Effector memory CD8-positive, alpha-beta T cell (primary cell): ENCODE measurements around the gene HDAC8.
"Not testable (repeated sequence)": the region's sequence is repeated elsewhere in the genome, so short reads cannot be mapped to it uniquely, and the experiment has no call there.

Experiments
- ATAC-seq: fragments of 150-1000 bp; cut with Tn5 transposase; replicated peaks from 2 replicates; pipeline ENCODE4 v1.10.0; 2021; ENCODE audit warnings: mild to moderate bottlenecking, moderate library complexity
- DNase-seq, 3 experiments: peaks; one replicate each; pipeline ENCODE4 v3.0.0; 2021
- H3K27ac Mint-ChIP-seq, 2 donors: one replicate each; pipeline ENCODE4 v1.8.0; 2022; ENCODE audit warnings: mild to moderate bottlenecking in 2 of 2, mixed read lengths in 2 of 2, moderate library complexity in 2 of 2
- H3K27me3 Mint-ChIP-seq, 2 donors: one replicate each; pipeline ENCODE4 v1.8.0; 2022; ENCODE audit warnings: mixed read lengths in 2 of 2
- H3K36me3 Mint-ChIP-seq: one replicate; pipeline ENCODE4 v1.8.0; 2022; ENCODE audit warnings: mild to moderate bottlenecking, moderate library complexity, mixed read lengths; ENCODE audit not compliant: insufficient read depth
- H3K4me1 Mint-ChIP-seq, 2 donors: one replicate each; pipeline ENCODE4 v1.8.0; 2022; ENCODE audit warnings: low read depth in 2 of 2, mixed read lengths in 2 of 2
- H3K4me3 Mint-ChIP-seq, 2 donors: one replicate each; pipeline ENCODE4 v1.8.0; 2022; ENCODE audit warnings: mild to moderate bottlenecking in 2 of 2, mixed read lengths in 2 of 2, moderate library complexity in 2 of 2
- H3K9me3 Mint-ChIP-seq, 2 donors: one replicate each; pipeline ENCODE4 v1.8.0; 2022; ENCODE audit warnings: mixed read lengths in 2 of 2
- total RNA-seq, 9 experiments: gene quantifications; one replicate each; lab custom pipeline; 2026; lab: John Stamatoyannopoulos, UW

The HDAC8 gene
- 8.1 to 37.6 (median 11.0) reads per million in 9 experiments for total RNA-seq

- ATAC-seq = peak; percentile 92
These were observed at the start of gene HDAC8 for GRCh38 chrX:72572248-72573157. HDAC8 (minus strand) TSS chrX:72572843; CDS start chrX:72572761, 82 bp downstream.

GRCh38 chrX:72621625-72622485 is 49.2 kb upstream of the HDAC8 start:
- Mint-ChIP-seq H3K27me3 (peaks cover 0 to 3% of the 10 kb centered on the region in 2 donors), H3K9me3 (peaks cover 0 to 3% of the 10 kb centered on the region in 2 donors), H3K36me3 (peaks cover 3% of the 10 kb centered on the region), H3K27ac (no peak overlapping the region), H3K4me1 (peaks cover 0 to 3% of the 10 kb centered on the region in 2 donors), H3K4me3 (no peak overlapping the region)
- no peak for DNase-seq
- ATAC-seq = no peak

More at GRCh38 chrX:72572248-72573157, at the start of gene HDAC8:
- peak; percentile 31 to 42 (median 36) for DNase-seq
- Mint-ChIP-seq H3K36me3 (peaks cover 8% of the 10 kb centered on the region), H3K4me1 (peaks cover 4% of the 10 kb centered on the region in 2 donors), H3K9me3 (no peaks in the 10 kb centered on the region), H3K27ac (peak within 1 kb of the TSS; percentile 87 to 97), H3K27me3 (peaks cover 0 to 5% of the 10 kb centered on the region in 2 donors), H3K4me3 (peak within 1 kb of the TSS; percentile 97)

DNA sequence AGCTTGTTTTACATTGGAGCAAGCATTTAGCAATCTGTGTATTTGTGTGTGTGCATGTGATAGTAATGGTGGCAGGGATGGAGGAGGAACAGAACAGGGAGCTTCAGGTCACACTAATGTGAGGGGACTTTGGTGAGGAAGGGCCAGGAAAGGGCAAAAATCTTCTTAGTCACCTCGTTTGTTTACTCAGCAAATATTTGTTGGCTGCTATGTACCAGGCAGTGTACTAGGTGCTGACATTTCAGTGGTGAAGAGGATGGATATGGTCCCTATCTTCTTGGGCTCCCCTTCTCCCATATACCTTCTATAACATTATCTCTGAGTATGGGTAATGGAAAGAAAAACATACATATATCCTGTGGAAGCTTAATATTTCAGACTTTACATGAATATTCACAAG is 48.5 kb upstream of the HDAC8 start:
- DNase-seq (no peak), ATAC-seq (no peak)
- peaks cover 3% of the 10 kb centered on the region for H3K36me3 Mint-ChIP-seq
- H3K27ac Mint-ChIP-seq = no peak overlapping the region
- H3K4me1 Mint-ChIP-seq = peaks cover 0 to 3% of the 10 kb centered on the region in 2 donors
- peaks cover 0 to 5% of the 10 kb centered on the region in 2 donors for H3K27me3 Mint-ChIP-seq
- no peak overlapping the region for H3K4me3 Mint-ChIP-seq
- H3K9me3 Mint-ChIP-seq = peaks cover 0 to 3% of the 10 kb centered on the region in 2 donors

DNA sequence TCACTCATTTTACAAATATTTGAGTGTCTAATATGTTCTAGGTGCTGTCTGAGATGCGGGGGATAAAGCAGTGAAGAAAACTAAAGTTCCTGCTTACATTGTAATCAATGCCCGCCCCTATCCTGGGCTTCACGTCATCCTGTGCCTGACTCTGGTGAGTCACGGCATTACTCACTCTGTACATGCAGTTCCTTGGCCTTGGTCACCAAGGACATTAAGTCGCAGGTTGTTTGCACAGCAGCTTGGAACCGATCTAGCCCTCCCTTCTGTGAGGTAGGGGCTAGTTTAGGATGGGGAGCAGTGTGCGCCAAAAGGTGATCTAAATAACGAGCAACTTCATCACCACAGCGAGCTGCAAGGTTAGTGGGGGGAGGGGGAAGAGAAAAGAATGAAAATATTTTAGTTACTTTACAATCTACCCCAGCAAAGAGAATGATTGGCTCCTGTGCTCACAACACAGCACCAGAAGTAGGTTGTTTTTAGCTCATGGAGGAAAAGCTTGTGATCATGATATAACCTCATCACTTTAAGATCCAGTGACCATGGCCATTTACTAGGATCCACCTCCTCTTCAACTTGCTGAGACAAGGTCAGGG is 48.0 kb upstream of the HDAC8 start:
- H3K27ac Mint-ChIP-seq = peak overlapping the region in 1 of 2 donors; percentile 5
- peaks cover 0 to 3% of the 10 kb centered on the region in 2 donors for H3K9me3 Mint-ChIP-seq
- H3K4me1 Mint-ChIP-seq = peaks cover 0 to 3% of the 10 kb centered on the region in 2 donors
- ATAC-seq (peak; percentile 37), DNase-seq (peak in 1 of 3 experiments; percentile 1)
- H3K36me3 Mint-ChIP-seq = peaks cover 3% of the 10 kb centered on the region
- H3K4me3 Mint-ChIP-seq = peak overlapping the region; percentile 42 to 50
- H3K27me3 Mint-ChIP-seq = peaks cover 0 to 5% of the 10 kb centered on the region in 2 donors

DNA sequence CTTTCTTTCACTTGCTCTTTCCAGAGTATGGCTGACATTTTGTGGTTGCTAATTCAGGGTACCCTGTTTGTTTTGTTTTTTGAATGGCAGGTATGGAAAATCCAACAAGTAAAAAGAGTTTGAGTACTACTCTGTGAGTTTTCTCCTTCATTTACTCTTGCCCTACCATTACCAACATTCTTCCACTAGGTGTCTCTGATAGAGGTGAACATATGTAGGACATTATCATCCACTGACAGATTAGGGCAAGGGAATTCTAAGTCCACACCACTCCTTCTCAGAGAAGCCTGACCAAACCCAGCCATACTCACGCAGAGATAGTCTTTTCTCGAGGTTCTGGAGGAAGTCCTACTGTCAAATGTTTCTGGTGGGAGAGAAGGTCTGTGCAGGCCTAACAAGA is 36.7 kb upstream of the HDAC8 start:
- H3K27me3 Mint-ChIP-seq = no peaks in the 10 kb centered on the region
- no peak overlapping the region for H3K27ac Mint-ChIP-seq
- H3K36me3 Mint-ChIP-seq = no peaks in the 10 kb centered on the region
- DNase-seq (no peak), ATAC-seq (no peak)
- no peaks in the 10 kb centered on the region for H3K4me1 Mint-ChIP-seq
- H3K9me3 Mint-ChIP-seq = no peaks in the 10 kb centered on the region
- H3K4me3 Mint-ChIP-seq = no peak overlapping the region

- Mint-ChIP-seq H3K4me3 (no peak overlapping the region), H3K36me3 (no peaks in the 10 kb centered on the region), H3K9me3 (no peaks in the 10 kb centered on the region), H3K27ac (peak overlapping the region in 1 of 2 donors; percentile 44), H3K27me3 (no peaks in the 10 kb centered on the region), H3K4me1 (no peaks in the 10 kb centered on the region)
- no peak for DNase-seq
- ATAC-seq = no peak
These were observed 32.1 kb upstream of the HDAC8 start for GRCh38 chrX:72604705-72605104.

DNA sequence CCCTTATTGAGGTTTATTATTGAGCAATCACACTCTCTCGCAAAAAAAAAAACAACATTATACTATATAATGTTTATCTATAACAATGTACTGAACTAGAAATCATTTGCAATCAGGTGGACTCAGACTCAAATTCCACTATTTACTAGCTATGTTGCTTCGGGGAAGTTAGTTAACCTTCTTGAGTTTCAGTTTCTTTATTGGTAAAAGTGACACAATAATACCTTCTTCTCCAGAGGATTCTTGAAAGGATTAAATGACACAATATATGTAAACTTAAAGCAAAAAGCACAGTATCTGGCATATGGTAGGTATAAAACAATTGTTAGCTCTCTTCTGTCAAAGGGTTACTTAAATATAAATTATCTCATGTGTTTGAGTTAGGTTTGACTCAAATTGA is 31.5 kb upstream of the HDAC8 start:
- DNase-seq = no peak
- no peak for ATAC-seq
- Mint-ChIP-seq H3K9me3 (no peaks in the 10 kb centered on the region), H3K36me3 (no peaks in the 10 kb centered on the region), H3K27me3 (no peaks in the 10 kb centered on the region), H3K27ac (peak overlapping the region in 1 of 2 donors; percentile 44), H3K4me3 (no peak overlapping the region), H3K4me1 (no peaks in the 10 kb centered on the region)

DNA sequence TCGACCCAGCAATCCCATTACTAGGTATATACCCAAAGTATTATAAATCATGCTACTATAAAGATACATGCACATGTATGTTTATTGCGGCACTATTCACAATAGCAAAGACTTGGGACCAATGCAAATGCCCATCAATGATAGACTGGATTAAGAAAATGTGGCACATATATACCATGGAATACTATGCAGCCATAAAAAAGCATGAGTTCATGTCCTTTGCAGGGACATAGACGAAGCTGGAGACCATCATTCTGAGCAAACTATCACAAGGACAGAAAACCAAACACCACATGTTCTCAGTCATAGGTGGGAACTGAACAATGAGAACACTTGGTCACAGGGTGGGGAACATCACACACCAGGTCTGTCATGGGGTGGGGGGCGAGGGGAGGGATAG is 18.4 kb upstream of the HDAC8 start:
- DNase-seq, H3K4me1 Mint-ChIP-seq, H3K4me3 Mint-ChIP-seq, H3K9me3 Mint-ChIP-seq, H3K27me3 Mint-ChIP-seq, ATAC-seq, H3K36me3 Mint-ChIP-seq, H3K27ac Mint-ChIP-seq: not testable (repeated sequence)

GRCh38 chrX:72584163-72584562 is 11.5 kb upstream of the HDAC8 start:
- no peak overlapping the region for H3K4me3 Mint-ChIP-seq
- no peaks in the 10 kb centered on the region for H3K4me1 Mint-ChIP-seq
- H3K27me3 Mint-ChIP-seq = peaks cover 0 to 7% of the 10 kb centered on the region in 2 donors
- DNase-seq (no peak), ATAC-seq (no peak)
- no peaks in the 10 kb centered on the region for H3K9me3 Mint-ChIP-seq
- no peaks in the 10 kb centered on the region for H3K36me3 Mint-ChIP-seq
- H3K27ac Mint-ChIP-seq = no peak overlapping the region

- Mint-ChIP-seq H3K27me3 (peaks cover 0 to 5% of the 10 kb centered on the region in 2 donors), H3K9me3 (no peaks in the 10 kb centered on the region), H3K36me3 (peaks cover 4% of the 10 kb centered on the region), H3K27ac (no peak overlapping the region), H3K4me1 (peaks cover 4% of the 10 kb centered on the region in 2 donors), H3K4me3 (no peak overlapping the region)
- ATAC-seq = no peak
- no peak for DNase-seq
These were observed 3.7 kb upstream of the HDAC8 start for GRCh38 chrX:72576141-72576894.

DNA sequence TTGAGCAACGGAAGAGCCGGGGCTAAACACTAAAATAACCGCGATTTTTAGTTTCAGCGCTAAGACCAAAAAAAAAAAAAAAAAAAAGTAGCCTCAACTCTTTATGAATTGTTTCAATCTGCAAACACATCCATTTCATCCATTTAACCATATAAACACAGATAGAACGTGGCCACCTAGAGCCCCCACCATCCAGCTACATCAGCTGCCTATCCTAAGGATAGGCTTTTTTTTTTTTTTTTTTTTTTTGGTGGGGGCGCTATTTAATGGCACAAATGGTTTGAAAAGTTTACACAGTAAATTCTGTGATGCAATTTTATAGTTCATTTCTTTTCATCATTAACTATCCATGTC is 492 bp upstream of the HDAC8 start:
- Mint-ChIP-seq H3K36me3 (peaks cover 4% of the 10 kb centered on the region), H3K4me1 (peaks cover 4% of the 10 kb centered on the region in 2 donors), H3K9me3 (no peaks in the 10 kb centered on the region), H3K4me3 (peak overlapping the region; percentile 97), H3K27ac (peak overlapping the region; percentile 87 to 97), H3K27me3 (peaks cover 0 to 5% of the 10 kb centered on the region in 2 donors)
- DNase-seq (no peak), ATAC-seq (no peak)

DNA sequence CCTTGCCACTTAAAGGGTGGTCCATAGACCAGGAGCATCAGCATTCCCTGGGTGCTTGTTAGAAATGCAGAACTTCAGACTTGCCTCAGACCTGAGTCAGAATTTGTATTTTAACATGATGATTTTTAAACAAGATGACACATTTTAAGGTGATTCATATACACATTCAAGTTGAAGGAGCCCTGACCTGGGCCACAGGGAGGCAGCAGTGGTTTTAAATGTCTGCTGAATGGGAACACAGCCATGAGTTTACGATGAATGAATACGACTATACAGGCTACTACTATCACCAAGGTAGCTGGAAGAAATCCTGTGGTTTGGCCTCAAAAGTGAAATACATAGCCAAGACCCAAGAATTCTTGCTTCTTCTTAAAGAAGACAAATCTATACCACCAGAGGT is 2.9 kb downstream of the HDAC8 start:
- no peak for DNase-seq
- peaks cover 11% of the 10 kb centered on the region for H3K36me3 Mint-ChIP-seq
- no peak for ATAC-seq

More for the DNA sequence above, 2.9 kb downstream of the HDAC8 start:
- no peak overlapping the region for H3K4me3 Mint-ChIP-seq
- peaks cover 4% of the 10 kb centered on the region in 2 donors for H3K4me1 Mint-ChIP-seq
- H3K27ac Mint-ChIP-seq = no peak overlapping the region
- no peaks in the 10 kb centered on the region for H3K27me3 Mint-ChIP-seq
- no peaks in the 10 kb centered on the region for H3K9me3 Mint-ChIP-seq
